Psoas muscle (tissue), 8 donors: Measurements from ENCODE around the gene MYL6B. TPM values are rescaled to one million over a fixed set of nuclear protein-coding genes. Genes with fewer than 3 reads are reported as not detected.

Experiments used
- ATAC-seq, 4 donors: fragments of 200-7000 bp; cut with Tn5 transposase; one replicate each; pipeline ENCODE4 v1.9.1; 2020; ENCODE audit warnings: moderate library complexity in 3 of 4, mild to moderate bottlenecking in 2 of 4
- DNase-seq, 2 donors: peaks; one replicate each; pipeline ENCODE4 v3.0.0-alpha.2; 2020
- H3K27ac ChIP-seq: fragments of 200-600 bp; one replicate; pipeline ENCODE4 v1.8.0; 2022
- H3K27me3 ChIP-seq, 3 donors: fragments of 200-600 bp in 1 of 3; one replicate each; pipeline versions ENCODE4 v1.6.1 to v1.8.0; 2013 to 2022; ENCODE audit warnings: low read length in 2 of 3, mild to moderate bottlenecking in 2 of 3, moderate library complexity in 1 of 3; ENCODE audit not compliant: insufficient read depth in 3 of 3
- H3K36me3 ChIP-seq, 2 donors: fragments of 200-600 bp in 1 of 2; one replicate each; pipeline versions ENCODE4 v1.6.1 to v1.8.0; 2013 to 2022; ENCODE audit warnings: low read depth in 1 of 2, mild to moderate bottlenecking in 1 of 2, moderate library complexity in 1 of 2; ENCODE audit not compliant: insufficient read depth in 1 of 2
- H3K4me1 ChIP-seq: fragments of 200-600 bp; one replicate; pipeline ENCODE4 v1.8.0; 2022
- H3K4me3 ChIP-seq: fragments of 200-600 bp; one replicate; pipeline ENCODE4 v1.8.0; 2022; ENCODE audit warnings: mild to moderate bottlenecking
- H3K9me3 ChIP-seq: fragments of 200-600 bp; one replicate; pipeline ENCODE4 v1.8.0; 2022
- CTCF ChIP-seq: fragments of 200-600 bp; IDR thresholded peaks from one replicate; pipeline ENCODE4 v1.8.0; 2022; ENCODE audit warnings: antibody characterized with exemption
- WGBS, 3 donors: extraction: QIAGEN DNeasy Blood & Tissue Kit; methylation state at CpG; one replicate each; pipeline versions ENCODE4 v1.1.6 to v1.1.7; 2013; 5-methylcytosine and 5-hydroxymethylcytosine counted together
- intact Hi-C, 2 donors: fragments of 100-400 bp; cut with DNase I; formaldehyde crosslinking; loops; one replicate each; pipeline versions ENCODE4 v1.11.0 to v1.14.2; 2022
- polyA plus RNA-seq, 3 donors: library from polyadenylated mRNA; stranded (reverse); fragments of 200-250 nt; gene quantifications; one replicate each; pipeline ENCODE4 v1.2.3, GENCODE V29; 2013
- total RNA-seq, 4 donors: library from RNA; stranded (reverse); fragmentation: NEBNext Ultra II Directional in 2 of 4; extraction: Animal tissue kit (Norgen Biotek cat#: 25700) in 2 of 4; gene quantifications; one replicate each; pipeline versions ENCODE4 v1.2.1 to v1.2.4, GENCODE V29; 2021 to 2023
- donor health status: healthy with polysubstance abuse.
- donor health status: DM: no; HTN: no; CAD: no; lungs with moderate emphysema.
- donor health status: Bipolar disorder and iron deficiency.
- donor health status: healthy.
- donor health status: DM: yes; HTN: yes; CAD: no.
- donor health status: DM: no; HTN: no; CAD: no.
- donor health status: DM: no; HTN: no; CAD: no.
- donor health status: DM: yes; HTN: yes; CAD: no.

MYL6B gene
- total and polyA plus RNA-seq, 7 donors = 113 to 2,222 (median 553) TPM

GRCh38 chr12:56188778-56189098 is 36.4 kb downstream of the MYL6B start:
- Histone ChIP-seq H3K36me3 (peaks cover 15 to 44% of the 10 kb centered on the region in 2 donors), H3K27ac (peak overlapping the region; percentile 80), H3K4me1 (peaks cover 18% of the 10 kb centered on the region), H3K27me3 (no peaks in the 10 kb centered on the region), H3K4me3 (peak overlapping the region; percentile 83), H3K9me3 (no peaks in the 10 kb centered on the region)
- intact Hi-C loops = loop anchor here (1.0 to 5.0 kb wide), 5 partner anchors 28 to 68 kb away; partner anchors contain the start of genes MYL6B (in 1 of the 2), NABP2 (in 1 of the 2) and RNF41 (in 1 of the 2)
- no peak for TF ChIP-seq CTCF
- 0 to 2% (median 1%) methylated on average over 8 to 17 of the region's 17 CpGs for WGBS, 3 donors
- ATAC-seq (peak in 2 of 4 donors; percentile 1 to 3), DNase-seq (no peak)

GRCh38 chr12:56189099-56189917 is 36.9 kb downstream of the MYL6B start, which contains the start of gene SMARCC2:
SMARCC2 (minus strand) TSS chr12:56189483; CDS start chr12:56189461, 22 bp downstream.
- no peaks in the 10 kb centered on the region for H3K27me3 ChIP-seq
- DNase-seq = peak; percentile 88 to 95
- peak; percentile 83 for TF ChIP-seq CTCF
- intact Hi-C loops = loop anchor here (2.0 to 5.0 kb wide), 4 partner anchors 29 to 69 kb away; partner anchors contain the start of genes MYL6B (in 1 of the 2), NABP2 (in 1 of the 2) and RNF41 (in 1 of the 2)
- H3K4me1 ChIP-seq = peaks cover 18% of the 10 kb centered on the region
- 0 to 1% (median 1%) methylated on average over 51 to 91 of the region's 93 CpGs for WGBS, 3 donors
- H3K36me3 ChIP-seq = peaks cover 11 to 39% of the 10 kb centered on the region in 2 donors
- H3K9me3 ChIP-seq = no peaks in the 10 kb centered on the region
- peak; percentile 87 to 91 (median 90) for ATAC-seq
- peak within 1 kb of the TSS; percentile 91 for H3K27ac ChIP-seq
- H3K4me3 ChIP-seq = peak within 1 kb of the TSS; percentile 83

GRCh38 chr12:56189918-56190694 is 37.7 kb downstream of the MYL6B start:
- Histone ChIP-seq H3K36me3 (peaks cover 5 to 31% of the 10 kb centered on the region in 2 donors), H3K4me3 (peak overlapping the region; percentile 83), H3K27ac (peak overlapping the region; percentile 91), H3K27me3 (no peaks in the 10 kb centered on the region), H3K4me1 (peaks cover 18% of the 10 kb centered on the region), H3K9me3 (no peaks in the 10 kb centered on the region)
- DNase-seq = peak; percentile 78 to 88
- TF ChIP-seq CTCF = no peak
- WGBS, 3 donors = 4 to 6% (median 5%) methylated on average over 42 of the region's 42 CpGs
- ATAC-seq = peak; percentile 58 to 74 (median 68)
- intact Hi-C loops = loop anchor here (2.0 to 5.0 kb wide), 6 partner anchors 29 to 277 kb away; partner anchors contain the start of genes ANKRD52 (in 1 of the 2), MYL6B (in 1 of the 2), NABP2 (in 1 of the 2) and RNF41 (in 1 of the 2)

GRCh38 chr12:56190695-56191155 is 38.3 kb downstream of the MYL6B start:
- H3K4me1 ChIP-seq = peaks cover 18% of the 10 kb centered on the region
- ATAC-seq (no peak), DNase-seq (no peak)
- WGBS, 3 donors = 33 to 38% (median 34%) methylated on average over 9 of the region's 9 CpGs
- H3K9me3 ChIP-seq = no peaks in the 10 kb centered on the region
- intact Hi-C loops = loop anchor here (5.0 kb wide), 2 partner anchors 67 to 277 kb away; partner anchors contain the start of genes ANKRD52 (in 1 of the 2) and SPRYD4 (in 1 of the 2)
- H3K27ac ChIP-seq = peak overlapping the region; percentile 91
- H3K36me3 ChIP-seq = peaks cover 5 to 25% of the 10 kb centered on the region in 2 donors
- H3K4me3 ChIP-seq = peak overlapping the region; percentile 83
- no peaks in the 10 kb centered on the region for H3K27me3 ChIP-seq
- no peak for TF ChIP-seq CTCF
